HG02642 (cell line): Measurements from ENCODE around the gene ACKR3.

Source experiments
- ATAC-seq: cut with Tn5 transposase; IDR thresholded peaks from one replicate; pipeline ENCODE4 v1.9.1; 2021; ENCODE audit warnings: mild to moderate bottlenecking; ENCODE audit not compliant: unreplicated experiment, poor library complexity

The ACKR3 gene

GRCh38 chr2:236625156-236625690, 55.6 kb downstream of the ACKR3 start:
- ATAC-seq = no peak

- ATAC-seq = no peak
Observed at GRCh38 chr2:236626391-236627150, 56.9 kb downstream of the ACKR3 start.

- no peak for ATAC-seq
Observed at GRCh38 chr2:236627193-236627592, 57.6 kb downstream of the ACKR3 start.

- ATAC-seq = no peak
Observed at GRCh38 chr2:236627841-236628240, 58.2 kb downstream of the ACKR3 start.

- no peak for ATAC-seq
Observed at GRCh38 chr2:236628256-236628901, 58.8 kb downstream of the ACKR3 start.

- no peak for ATAC-seq
Observed at GRCh38 chr2:236628981-236629605, 59.5 kb downstream of the ACKR3 start.

- ATAC-seq = no peak
Observed at GRCh38 chr2:236629961-236630872, 60.6 kb downstream of the ACKR3 start.

- no peak for ATAC-seq
Observed at GRCh38 chr2:236631281-236631855, 61.7 kb downstream of the ACKR3 start.

GRCh38 chr2:236631856-236632291, 62.2 kb downstream of the ACKR3 start:
- no peak for ATAC-seq
